ENCODE measurements around the gene BLVRA.
"Not testable (repeated sequence)": the region's sequence is repeated elsewhere in the genome, so short reads cannot be mapped to it uniquely, and the experiment has no call there.

BLVRA gene

DNA sequence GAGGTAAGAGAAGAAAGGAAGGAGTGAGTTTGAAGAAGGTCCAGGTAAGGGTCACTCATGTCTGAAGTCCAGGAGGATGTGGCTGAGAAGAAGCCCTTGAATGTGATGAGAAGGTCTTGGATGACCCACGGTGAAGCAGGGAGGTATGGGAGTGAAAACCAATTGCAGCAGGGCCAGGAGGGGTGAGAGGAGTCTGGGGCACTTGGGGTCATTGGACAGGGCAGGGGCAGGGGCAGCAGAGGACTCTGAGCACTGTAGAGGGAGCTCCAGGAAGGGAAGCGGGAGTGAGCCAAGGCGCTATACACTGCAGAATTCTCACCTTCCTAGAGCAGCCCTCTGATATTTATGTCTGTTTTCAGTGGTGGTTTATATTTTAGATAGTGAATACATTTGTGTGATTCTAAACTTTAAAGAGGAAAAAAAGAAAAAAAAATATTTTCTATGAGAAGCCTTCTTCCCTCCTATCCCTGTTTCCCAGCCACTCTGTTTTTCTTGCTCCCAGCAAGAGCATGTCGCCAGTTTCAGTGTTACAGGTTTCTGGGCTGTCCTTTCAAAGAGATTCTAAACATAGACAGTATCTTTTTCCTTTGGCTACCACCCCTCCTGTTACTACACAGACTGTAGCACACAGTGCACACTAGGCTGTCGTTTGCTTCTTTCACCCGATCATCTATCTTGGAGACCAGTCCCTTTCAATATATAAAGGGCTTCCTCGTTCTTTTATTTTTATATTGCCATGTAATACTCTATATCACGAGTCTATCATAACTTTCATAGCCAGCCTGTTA lies 24.5 kb downstream of the BLVRA start:
- TF ChIP-seq JUND (IDR thresholded peaks at IDR 0.05; ENCODE audit: low read depth), result no peak
- DNase-seq (ENCODE audit: low read depth in 1 of 2, low spot score in 1 of 2), result no peak
- in situ Hi-C loops (cut with HindIII; ENCODE audit: low pct_unique_long_range_greater_than_20kb, low sequenced_read_pairs), result no loop called here

DNA sequence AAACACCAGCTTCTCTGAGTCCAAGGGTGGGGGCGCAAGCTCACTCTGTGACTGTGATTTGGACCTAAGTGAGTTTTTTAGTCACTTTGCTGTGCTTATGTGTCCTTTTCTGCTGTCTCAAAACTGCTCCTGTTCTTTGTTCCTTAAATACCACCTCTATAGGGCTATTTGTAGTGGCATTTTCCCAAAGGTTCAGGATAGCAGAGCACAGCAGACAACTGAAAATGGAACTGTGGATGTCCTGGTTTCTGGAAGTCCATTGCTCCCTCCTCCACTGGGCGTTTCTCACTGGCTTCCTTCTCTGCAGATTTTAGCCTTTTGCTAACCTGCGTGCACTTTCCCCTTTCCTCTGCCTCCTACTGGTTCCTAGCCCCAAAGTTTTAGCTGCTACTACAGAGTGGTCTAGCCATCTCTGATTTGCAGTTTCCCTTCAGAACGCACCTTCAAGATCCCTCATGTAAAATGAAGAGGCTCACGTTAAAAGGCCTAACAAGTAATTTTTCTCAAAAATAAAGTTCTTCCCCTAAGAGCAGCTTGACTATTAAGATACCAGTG lies 25.6 kb downstream of the BLVRA start:
- no peak for DNase-seq (ENCODE audit: low read depth in 1 of 2, low spot score in 1 of 2)
- in situ Hi-C loops (cut with HindIII; ENCODE audit: low pct_unique_long_range_greater_than_20kb, low sequenced_read_pairs), result no loop called here
- TF ChIP-seq JUND (IDR thresholded peaks at IDR 0.05; ENCODE audit: low read depth), result no peak

DNA sequence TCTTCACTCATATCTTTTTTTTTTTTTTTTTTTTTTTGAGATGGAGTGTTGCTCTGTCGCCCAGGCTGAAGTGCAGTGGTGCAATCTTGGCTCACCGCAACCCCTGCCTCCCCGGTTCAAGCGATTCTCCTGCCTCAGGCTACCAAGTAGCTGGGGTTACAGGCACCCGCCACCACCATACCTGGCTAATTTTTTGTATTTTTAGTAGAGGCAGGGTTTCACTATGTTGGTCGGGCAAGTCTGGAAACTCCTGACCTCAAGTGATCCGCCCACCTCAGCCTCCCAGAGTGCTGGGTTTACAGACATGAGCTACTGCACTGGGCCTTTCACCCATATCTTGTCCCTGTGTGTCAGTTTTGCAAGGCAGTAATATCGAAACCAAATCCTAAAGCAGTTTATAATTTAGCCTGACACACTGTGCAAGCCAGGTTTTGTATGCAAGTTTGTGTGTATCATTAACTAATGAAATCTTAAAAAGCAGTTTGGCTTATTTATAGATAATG lies 26.2 kb downstream of the BLVRA start:
- DNase-seq (ENCODE audit: low read depth in 1 of 2, low spot score in 1 of 2); in situ Hi-C loops (cut with HindIII; ENCODE audit: low pct_unique_long_range_greater_than_20kb, low sequenced_read_pairs): not testable (repeated sequence)

DNA sequence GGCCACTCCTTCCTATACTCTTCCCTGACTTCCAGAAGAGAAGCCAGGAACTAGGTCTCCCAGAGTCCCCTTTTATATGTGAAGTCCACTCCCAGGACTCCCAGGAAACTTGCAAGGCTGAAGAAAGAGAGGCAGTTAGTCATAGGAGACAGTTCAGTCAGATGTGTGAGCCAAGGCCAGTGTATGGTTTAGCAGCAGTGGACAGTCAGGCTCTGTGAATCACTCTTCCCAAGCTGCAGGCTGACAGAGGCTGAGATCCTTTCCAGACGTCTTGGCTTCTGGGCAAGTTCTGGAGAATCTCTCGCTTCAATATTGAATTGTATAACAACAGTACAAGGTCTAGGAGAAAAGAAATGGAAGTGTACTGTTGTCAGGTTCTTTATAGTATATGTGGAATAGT lies 26.9 kb downstream of the BLVRA start:
- DNase-seq (ENCODE audit: low read depth in 1 of 2, low spot score in 1 of 2), result no peak
- in situ Hi-C loops (cut with HindIII; ENCODE audit: low pct_unique_long_range_greater_than_20kb, low sequenced_read_pairs), result no loop called here

DNA sequence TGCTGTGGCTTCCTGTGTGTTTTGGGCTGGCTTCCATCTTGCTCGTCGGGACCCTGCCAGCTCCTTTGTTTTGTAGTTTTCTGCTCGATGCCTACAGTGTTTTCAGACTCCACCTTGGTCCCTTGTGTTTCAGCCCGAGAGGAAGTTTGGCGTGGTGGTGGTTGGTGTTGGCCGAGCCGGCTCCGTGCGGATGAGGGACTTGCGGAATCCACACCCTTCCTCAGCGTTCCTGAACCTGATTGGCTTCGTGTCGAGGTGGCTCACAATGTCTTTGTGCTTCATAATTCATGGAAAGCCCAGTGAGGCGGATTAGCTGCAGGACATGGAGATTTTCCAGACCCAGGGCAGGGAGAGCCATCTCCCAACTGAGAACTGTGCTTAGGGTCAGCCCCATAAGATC lies 29.3 kb downstream of the BLVRA start:
- DNase-seq (ENCODE audit: low read depth in 1 of 2, low spot score in 1 of 2), result no peak
- no peak for TF ChIP-seq JUND (IDR thresholded peaks at IDR 0.05; ENCODE audit: low read depth)
- in situ Hi-C loops (cut with HindIII; ENCODE audit: low pct_unique_long_range_greater_than_20kb, low sequenced_read_pairs), result no loop called here

More for the DNA sequence above, 26.9 kb downstream of the BLVRA start:
- TF ChIP-seq JUND (IDR thresholded peaks at IDR 0.05; ENCODE audit: low read depth), result no peak

DNA sequence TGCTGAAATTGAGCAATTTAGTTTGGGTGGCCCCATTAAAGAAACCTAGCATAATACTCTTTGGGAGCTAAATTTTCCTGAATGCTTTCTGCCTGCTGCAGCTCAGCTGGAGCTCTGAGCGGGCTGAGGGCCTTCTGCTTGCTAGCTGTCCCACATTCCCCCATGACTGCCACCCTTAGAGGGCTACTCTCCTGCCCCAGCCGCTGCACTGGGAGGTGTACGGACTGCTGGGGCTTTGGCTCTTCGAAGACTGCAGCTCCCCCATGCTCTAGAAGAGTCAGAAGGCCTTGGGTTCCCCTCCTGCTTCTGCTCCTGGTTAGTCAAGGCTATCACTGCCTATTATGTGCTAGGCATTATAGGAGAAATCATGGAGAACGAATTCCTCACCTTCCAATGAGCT lies 31.5 kb downstream of the BLVRA start:
- in situ Hi-C loops (cut with HindIII; ENCODE audit: low pct_unique_long_range_greater_than_20kb, low sequenced_read_pairs), result no loop called here
- TF ChIP-seq JUND (IDR thresholded peaks at IDR 0.05; ENCODE audit: low read depth), result no peak
- no peak for DNase-seq (ENCODE audit: low read depth in 1 of 2, low spot score in 1 of 2)

DNA sequence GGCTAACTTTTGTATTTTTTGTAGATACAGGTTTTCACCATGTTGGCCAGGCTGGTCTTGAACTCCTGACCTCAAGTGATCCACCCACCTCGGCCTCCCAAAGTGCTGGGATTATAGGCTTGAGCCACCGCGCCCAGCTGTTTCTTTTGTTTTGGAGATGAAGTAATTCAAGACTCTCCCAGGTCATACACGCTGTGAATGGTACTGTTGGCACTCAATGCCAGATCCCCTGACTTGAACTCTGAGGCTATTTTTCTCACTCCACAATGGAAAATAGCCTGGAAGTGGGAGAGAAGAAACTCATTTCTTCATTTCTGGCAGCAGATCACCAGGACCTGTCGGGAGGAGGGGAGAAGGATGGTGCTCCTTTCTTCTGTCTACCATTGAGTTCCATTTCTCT lies 32.4 kb downstream of the BLVRA start:
- no peak for DNase-seq (ENCODE audit: low read depth in 1 of 2, low spot score in 1 of 2)
- in situ Hi-C loops (cut with HindIII; ENCODE audit: low pct_unique_long_range_greater_than_20kb, low sequenced_read_pairs), result no loop called here
- TF ChIP-seq JUND (IDR thresholded peaks at IDR 0.05; ENCODE audit: low read depth), result no peak

DNA sequence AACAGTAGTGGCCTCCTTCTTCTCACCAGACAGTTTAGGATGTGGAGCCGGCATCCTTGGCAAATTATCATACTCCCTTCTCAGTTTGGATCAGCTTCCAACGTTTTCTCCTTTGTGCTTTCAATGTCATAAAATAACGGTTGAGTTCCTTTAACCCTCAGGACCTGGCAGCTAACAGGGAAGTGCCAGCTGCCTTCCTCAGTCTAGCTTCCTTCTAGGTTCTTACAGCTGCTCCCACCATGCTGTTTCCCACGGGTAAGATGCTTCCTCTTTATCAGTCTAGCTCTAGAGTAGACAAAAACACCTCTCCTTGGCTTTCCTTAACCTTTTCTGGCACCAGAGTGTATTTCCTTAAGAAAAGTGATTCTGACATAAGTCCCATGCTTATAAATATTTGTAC lies 33.2 kb downstream of the BLVRA start:
- in situ Hi-C loops (cut with HindIII; ENCODE audit: low pct_unique_long_range_greater_than_20kb, low sequenced_read_pairs), result no loop called here
- no peak for DNase-seq (ENCODE audit: low read depth in 1 of 2, low spot score in 1 of 2)
- TF ChIP-seq JUND (IDR thresholded peaks at IDR 0.05; ENCODE audit: low read depth), result no peak

DNA sequence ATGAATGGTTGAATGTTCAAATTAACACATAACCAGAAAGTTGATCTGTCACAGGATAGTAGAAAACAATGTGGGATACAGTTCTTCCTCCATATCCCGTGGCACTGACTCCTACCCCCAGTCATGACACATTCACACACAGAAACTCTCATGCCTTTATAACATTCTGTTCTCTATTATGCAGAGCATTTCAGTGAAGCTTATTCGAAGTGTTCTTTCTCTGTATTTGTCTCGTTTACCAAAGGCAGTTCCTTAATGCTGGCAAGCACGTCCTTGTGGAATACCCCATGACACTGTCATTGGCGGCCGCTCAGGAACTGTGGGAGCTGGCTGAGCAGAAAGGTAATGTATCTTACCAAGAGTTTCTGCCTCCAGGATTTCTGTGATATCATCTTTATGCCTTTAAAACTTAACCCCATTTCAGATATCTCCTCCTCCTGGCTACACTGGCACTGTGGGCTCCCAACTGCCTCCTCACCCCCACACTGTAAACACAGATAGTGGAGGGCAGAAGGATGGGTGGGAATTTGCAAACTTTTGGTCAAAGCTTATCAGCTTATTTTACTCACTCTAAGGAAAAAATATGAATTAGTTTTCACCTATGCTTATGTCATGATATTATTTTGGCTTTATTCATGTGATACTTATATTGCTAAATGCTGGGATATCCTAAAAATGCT lies 34.1 kb downstream of the BLVRA start:
- no peak for DNase-seq (ENCODE audit: low read depth in 1 of 2, low spot score in 1 of 2)
- no peak for TF ChIP-seq JUND (IDR thresholded peaks at IDR 0.05; ENCODE audit: low read depth)
- in situ Hi-C loops (cut with HindIII; ENCODE audit: low pct_unique_long_range_greater_than_20kb, low sequenced_read_pairs), result no loop called here

DNA sequence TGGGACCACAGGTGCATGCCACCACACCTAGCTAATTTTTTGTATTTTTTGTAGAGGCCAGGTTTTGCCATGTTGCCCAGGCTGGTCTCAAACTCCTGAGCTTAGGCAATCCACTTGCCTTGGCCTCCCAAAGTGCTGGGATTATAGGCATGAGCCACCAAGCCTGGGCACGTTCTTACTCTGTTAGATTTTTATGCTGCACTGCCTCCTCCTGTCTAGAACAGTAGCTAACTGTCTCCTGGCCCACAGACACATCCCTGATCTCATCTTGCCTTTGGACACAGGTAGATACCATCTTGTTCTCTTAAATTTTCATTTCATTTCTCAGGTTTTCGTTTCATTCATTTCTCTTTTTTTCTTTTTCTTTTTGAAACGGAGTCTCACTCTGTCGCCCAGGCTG lies 41.1 kb downstream of the BLVRA start:
- in situ Hi-C loops (cut with HindIII; ENCODE audit: low pct_unique_long_range_greater_than_20kb, low sequenced_read_pairs), result no loop called here
- DNase-seq (ENCODE audit: low read depth in 1 of 2, low spot score in 1 of 2), result peak in 1 of 2 experiments; percentile 62

DNA sequence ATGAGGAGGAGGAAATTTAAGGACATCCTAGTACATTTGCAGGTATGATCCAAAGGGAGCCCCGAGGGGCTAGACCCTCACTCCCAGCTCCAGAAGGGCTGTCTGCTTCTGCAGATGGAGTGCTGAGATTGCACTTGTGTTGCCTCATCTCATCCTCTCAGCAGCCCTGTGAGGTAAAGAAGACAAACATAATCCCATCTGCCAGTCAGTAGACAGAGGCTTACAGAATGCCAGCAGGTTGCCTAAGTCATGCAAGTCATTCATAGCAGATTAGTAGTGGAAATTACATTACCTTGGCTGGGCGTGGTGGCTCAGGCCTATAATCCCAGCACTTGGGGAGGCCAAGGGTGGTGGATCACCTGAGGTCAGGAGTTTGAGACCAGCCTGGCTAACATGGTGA lies 45.4 kb downstream of the BLVRA start:
- in situ Hi-C loops (cut with HindIII; ENCODE audit: low pct_unique_long_range_greater_than_20kb, low sequenced_read_pairs), result no loop called here
- DNase-seq (ENCODE audit: low read depth in 1 of 2, low spot score in 1 of 2), result no peak
- TF ChIP-seq JUND (IDR thresholded peaks at IDR 0.05; ENCODE audit: low read depth), result no peak

More for the DNA sequence above, 41.1 kb downstream of the BLVRA start:
- no peak for TF ChIP-seq JUND (IDR thresholded peaks at IDR 0.05; ENCODE audit: low read depth)

DNA sequence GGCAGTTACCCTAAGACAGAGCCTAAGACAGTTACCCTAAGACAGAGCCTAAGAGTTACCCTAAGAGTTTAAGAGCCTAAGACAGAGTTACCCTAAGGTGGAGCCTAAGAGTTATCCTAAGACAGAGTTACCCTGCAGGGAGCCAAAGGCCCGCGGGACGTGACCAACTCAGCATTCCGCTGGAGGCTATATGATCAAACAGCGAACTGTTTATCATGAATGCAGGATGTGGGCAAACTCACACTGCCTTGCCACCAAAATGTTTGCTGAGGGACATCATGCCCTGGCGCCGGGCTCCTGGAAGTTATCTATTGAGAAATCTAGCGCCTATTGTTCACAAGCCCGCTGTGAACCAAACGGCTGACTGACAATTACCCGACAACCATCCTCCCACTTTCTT lies 49.9 kb downstream of the BLVRA start:
- in situ Hi-C loops (cut with HindIII; ENCODE audit: low pct_unique_long_range_greater_than_20kb, low sequenced_read_pairs), result no loop called here

DNA sequence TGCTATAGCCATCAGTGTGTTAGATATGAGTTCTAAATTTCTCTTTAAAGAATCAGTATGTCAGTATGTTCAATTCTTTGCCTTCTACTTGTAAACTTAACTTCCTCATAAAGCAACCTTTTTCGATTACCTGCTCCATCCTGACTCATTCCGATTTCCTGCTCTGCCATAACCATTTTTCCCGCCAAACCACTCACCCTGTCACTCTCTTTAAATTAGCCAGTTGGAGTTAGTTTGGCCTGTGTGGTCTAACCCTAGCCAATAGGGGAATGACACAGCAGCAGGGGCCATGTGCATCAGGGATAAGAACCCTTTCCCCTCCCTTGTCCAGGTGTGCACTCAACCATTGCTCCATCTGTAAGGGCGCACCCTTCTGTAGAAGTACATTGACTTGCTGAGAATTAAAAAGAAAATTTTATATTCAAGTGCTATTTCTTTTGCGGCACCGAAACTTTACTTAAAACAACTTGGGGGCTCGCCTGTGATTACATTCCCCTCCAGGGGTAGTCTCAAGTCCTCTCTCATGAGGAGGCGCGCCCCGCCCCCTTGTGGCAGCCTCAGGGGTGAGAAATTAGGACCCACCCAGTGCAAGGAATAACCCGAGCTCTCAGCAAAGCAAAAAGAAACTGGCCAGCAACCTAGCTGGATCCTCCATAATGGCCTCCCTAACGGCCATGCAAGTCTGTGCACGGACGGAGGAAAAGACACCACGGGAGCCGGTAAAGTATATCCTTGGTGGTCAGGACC lies 51.9 kb downstream of the BLVRA start:
- peak in 1 of 2 experiments; percentile 38 for DNase-seq (ENCODE audit: low read depth in 1 of 2, low spot score in 1 of 2)
- in situ Hi-C loops (cut with HindIII; ENCODE audit: low pct_unique_long_range_greater_than_20kb, low sequenced_read_pairs), result not testable (repeated sequence)

More for the DNA sequence above, 49.9 kb downstream of the BLVRA start:
- TF ChIP-seq JUND (IDR thresholded peaks at IDR 0.05; ENCODE audit: low read depth), result no peak; the same call in 1 of the 2 replicates
- peak in 1 of 2 experiments; percentile 95 for DNase-seq (ENCODE audit: low read depth in 1 of 2, low spot score in 1 of 2)

Data from T47D (cell line).